ENCODE data around the gene ADGRF4. TPM values are rescaled to one million over a fixed set of nuclear protein-coding genes. Genes with fewer than 3 reads are reported as not detected.

Gene ADGRF4, protein sequence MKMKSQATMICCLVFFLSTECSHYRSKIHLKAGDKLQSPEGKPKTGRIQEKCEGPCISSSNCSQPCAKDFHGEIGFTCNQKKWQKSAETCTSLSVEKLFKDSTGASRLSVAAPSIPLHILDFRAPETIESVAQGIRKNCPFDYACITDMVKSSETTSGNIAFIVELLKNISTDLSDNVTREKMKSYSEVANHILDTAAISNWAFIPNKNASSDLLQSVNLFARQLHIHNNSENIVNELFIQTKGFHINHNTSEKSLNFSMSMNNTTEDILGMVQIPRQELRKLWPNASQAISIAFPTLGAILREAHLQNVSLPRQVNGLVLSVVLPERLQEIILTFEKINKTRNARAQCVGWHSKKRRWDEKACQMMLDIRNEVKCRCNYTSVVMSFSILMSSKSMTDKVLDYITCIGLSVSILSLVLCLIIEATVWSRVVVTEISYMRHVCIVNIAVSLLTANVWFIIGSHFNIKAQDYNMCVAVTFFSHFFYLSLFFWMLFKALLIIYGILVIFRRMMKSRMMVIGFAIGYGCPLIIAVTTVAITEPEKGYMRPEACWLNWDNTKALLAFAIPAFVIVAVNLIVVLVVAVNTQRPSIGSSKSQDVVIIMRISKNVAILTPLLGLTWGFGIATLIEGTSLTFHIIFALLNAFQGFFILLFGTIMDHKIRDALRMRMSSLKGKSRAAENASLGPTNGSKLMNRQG
- total RNA-seq (ENCODE audit: unreplicated experiment), result not detected
- long read RNA-seq, result 0 reads

DNA sequence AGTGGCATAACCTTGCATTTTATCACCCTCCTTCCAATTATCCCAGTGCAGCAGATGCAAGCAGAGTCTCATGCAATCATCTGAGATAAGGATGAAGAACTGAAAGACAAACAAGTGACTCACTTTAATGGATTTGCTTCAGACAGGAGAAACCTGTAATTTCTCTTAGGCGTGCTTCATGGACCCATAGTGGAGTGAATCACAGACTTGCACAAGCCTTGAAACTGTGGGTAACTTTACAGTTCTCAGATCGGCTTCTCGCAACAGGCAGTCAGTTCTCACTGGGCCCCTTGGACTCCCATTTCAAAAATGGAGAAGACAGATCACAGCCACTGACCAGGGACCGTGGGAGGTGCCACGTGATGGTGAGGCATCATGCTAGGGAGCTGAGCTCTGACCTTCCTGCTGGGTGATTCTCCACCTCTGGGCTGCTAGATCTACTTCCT lies at the start of gene ADGRF4:
Gene ADGRF4, plus strand, starts transcription at position 239 of the 446 bp plus-strand sequence. CDS start 8,666 bp downstream, outside the sequence.
- Mint-ChIP-seq H3K4me1 (ENCODE audit: unreplicated experiment) (no peaks in the 10 kb centered on the region), H3K9me3 (ENCODE audit: unreplicated experiment) (no peaks in the 10 kb centered on the region), H3K27ac (ENCODE audit: unreplicated experiment) (no peak within 1 kb of the TSS), H3K27me3 (ENCODE audit: unreplicated experiment) (no peaks in the 10 kb centered on the region), H3K36me3 (ENCODE audit: low read depth, unreplicated experiment) (no peaks in the 10 kb centered on the region), H3K4me3 (ENCODE audit: unreplicated experiment) (no peak within 1 kb of the TSS)
- TF ChIP-seq, protein P1, sequence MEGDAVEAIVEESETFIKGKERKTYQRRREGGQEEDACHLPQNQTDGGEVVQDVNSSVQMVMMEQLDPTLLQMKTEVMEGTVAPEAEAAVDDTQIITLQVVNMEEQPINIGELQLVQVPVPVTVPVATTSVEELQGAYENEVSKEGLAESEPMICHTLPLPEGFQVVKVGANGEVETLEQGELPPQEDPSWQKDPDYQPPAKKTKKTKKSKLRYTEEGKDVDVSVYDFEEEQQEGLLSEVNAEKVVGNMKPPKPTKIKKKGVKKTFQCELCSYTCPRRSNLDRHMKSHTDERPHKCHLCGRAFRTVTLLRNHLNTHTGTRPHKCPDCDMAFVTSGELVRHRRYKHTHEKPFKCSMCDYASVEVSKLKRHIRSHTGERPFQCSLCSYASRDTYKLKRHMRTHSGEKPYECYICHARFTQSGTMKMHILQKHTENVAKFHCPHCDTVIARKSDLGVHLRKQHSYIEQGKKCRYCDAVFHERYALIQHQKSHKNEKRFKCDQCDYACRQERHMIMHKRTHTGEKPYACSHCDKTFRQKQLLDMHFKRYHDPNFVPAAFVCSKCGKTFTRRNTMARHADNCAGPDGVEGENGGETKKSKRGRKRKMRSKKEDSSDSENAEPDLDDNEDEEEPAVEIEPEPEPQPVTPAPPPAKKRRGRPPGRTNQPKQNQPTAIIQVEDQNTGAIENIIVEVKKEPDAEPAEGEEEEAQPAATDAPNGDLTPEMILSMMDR (IDR thresholded peaks at IDR 0.05; ENCODE audit: unreplicated experiment), result no peak
- no peak for DNase-seq (ENCODE audit: low spot score)

DNA sequence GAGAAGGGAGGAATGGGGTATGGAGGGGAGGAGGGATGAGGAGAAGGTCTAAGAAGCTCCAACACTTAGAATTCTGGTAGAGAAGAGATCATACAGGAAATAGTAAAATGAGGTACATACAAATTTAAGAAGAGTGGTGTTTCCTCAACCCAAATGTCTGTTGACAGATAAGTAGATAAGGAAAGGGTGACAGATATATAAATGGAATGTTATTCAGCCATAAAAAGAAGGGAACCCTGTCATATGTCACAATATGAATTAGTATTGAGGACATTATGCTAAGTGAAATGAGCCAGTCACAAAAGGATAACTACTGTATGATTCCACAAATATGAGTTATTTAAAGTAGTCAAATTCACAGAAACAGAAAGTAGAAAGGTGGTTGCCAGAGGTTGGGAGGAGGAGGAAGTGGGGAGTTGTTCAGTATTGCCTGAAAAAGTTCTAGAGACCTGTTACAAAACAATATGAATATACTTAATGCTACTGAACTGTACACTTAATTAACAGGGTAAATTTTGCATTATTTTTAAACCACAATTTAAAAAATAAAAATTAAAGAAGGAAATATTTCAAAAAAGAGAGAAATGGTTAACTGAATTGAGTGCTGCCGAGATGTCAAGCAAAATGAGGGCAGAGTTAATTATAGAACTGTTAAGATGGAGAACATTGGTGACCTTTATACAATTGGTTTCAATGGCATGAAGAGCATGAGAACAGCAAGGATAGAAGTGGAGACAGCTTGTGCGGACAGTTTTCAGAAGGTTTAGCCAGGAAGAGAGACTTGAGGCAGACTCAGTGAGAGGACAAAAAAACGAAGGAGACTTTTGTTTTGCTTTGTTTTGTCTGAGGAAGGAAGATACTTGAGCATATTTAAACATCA lies 47.6 kb upstream of the ADGRF4 start:
- Mint-ChIP-seq H3K27me3 (ENCODE audit: unreplicated experiment) (no peaks in the 10 kb centered on the region), H3K4me3 (ENCODE audit: unreplicated experiment) (no peak overlapping the region), H3K27ac (ENCODE audit: unreplicated experiment) (no peak overlapping the region), H3K36me3 (ENCODE audit: low read depth, unreplicated experiment) (no peaks in the 10 kb centered on the region), H3K9me3 (ENCODE audit: unreplicated experiment) (no peaks in the 10 kb centered on the region), H3K4me1 (ENCODE audit: unreplicated experiment) (peaks cover 5% of the 10 kb centered on the region)
- TF ChIP-seq, protein P1 (IDR thresholded peaks at IDR 0.05; ENCODE audit: unreplicated experiment), result no peak
- DNase-seq (ENCODE audit: low spot score), result no peak

DNA sequence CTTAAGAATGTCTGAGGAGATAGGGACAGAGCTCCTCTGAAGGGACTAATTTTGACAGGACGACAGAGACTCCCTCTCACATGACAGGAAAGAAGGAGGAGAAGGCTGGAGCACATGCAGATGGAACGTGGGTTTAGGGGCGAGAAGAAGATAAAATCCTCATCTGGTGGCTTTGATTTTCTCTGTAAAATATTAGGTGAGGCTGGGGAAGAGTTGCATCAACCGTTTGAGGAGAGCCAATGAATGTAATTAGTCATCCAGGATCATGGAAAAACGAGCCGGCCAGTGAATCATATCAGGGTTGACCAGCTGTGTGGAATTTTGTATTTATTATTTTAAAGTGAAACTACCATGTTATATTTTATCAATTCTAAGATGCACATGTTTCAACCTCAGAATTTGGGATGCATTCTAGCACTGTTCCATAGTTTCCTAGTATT lies 46.9 kb upstream of the ADGRF4 start:
- no peak for DNase-seq (ENCODE audit: low spot score)
- Mint-ChIP-seq H3K27me3 (ENCODE audit: unreplicated experiment) (no peaks in the 10 kb centered on the region), H3K9me3 (ENCODE audit: unreplicated experiment) (no peaks in the 10 kb centered on the region), H3K36me3 (ENCODE audit: low read depth, unreplicated experiment) (no peaks in the 10 kb centered on the region), H3K4me1 (ENCODE audit: unreplicated experiment) (peaks cover 5% of the 10 kb centered on the region), H3K4me3 (ENCODE audit: unreplicated experiment) (no peak overlapping the region), H3K27ac (ENCODE audit: unreplicated experiment) (no peak overlapping the region)
- TF ChIP-seq, protein P1 (IDR thresholded peaks at IDR 0.05; ENCODE audit: unreplicated experiment), result no peak

DNA sequence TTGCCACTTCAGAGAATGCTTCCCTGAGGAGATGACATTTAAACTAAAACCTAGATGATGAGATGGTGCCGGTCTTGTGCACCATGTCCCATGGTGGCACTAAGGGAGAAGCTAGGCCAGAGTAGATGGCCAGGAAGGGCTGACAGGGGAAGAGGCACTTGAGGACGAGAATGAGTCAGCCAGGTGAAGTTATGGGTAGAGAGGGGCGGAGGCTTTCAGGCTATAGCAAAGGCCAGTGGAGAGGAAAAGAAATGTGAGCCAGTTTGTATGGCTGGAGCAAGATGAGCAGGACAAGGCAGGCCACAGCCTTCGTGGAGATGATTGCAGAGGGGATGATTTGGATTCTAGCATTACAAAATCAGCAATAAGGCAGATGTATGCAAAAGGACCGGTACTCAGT lies 44.7 kb upstream of the ADGRF4 start:
- Mint-ChIP-seq H3K27ac (ENCODE audit: unreplicated experiment) (no peak overlapping the region), H3K4me3 (ENCODE audit: unreplicated experiment) (no peak overlapping the region), H3K9me3 (ENCODE audit: unreplicated experiment) (no peaks in the 10 kb centered on the region), H3K36me3 (ENCODE audit: low read depth, unreplicated experiment) (no peaks in the 10 kb centered on the region), H3K27me3 (ENCODE audit: unreplicated experiment) (no peaks in the 10 kb centered on the region), H3K4me1 (ENCODE audit: unreplicated experiment) (peaks cover 5% of the 10 kb centered on the region)
- TF ChIP-seq, protein P1 (IDR thresholded peaks at IDR 0.05; ENCODE audit: unreplicated experiment), result no peak
- no peak for DNase-seq (ENCODE audit: low spot score)
